H1 (cell line): Measurements from ENCODE around the gene GRID2. TPM values are rescaled to one million over a fixed set of nuclear protein-coding genes. Genes with fewer than 3 reads are reported as not detected.

Experiments
- CTCF ChIA-PET: fragments of 300-600 bp; sonication (Branson Sonifier 250); formaldehyde crosslinking; loops from one replicate; lab custom pipeline; 2021; ENCODE audit not compliant: partially characterized antibody; lab: Charles Lee
- POLR2A ChIA-PET: fragments of 300-600 bp; sonication (Branson Sonifier 250); formaldehyde crosslinking; loops from one replicate; lab custom pipeline; 2021; ENCODE audit warnings: inconsistent platforms; ENCODE audit not compliant: partially characterized antibody; lab: Charles Lee
- DNase-seq, 2 experiments: peaks; one replicate each; pipeline versions ENCODE4 v3.0.0 to v3.0.0-alpha.2; 2010 to 2022; ENCODE audit warnings: low spot score in 2 of 2, low read depth in 1 of 2, mixed read lengths in 1 of 2
- FAIRE-seq: peaks from 2 replicates; lab custom pipeline; 2011; peaks lifted over from hg19 to GRCh38; lab: Jason Lieb, UNC
- H2AFZ ChIP-seq: 2 replicates; pipeline ENCODE4 v1.8.1; 2012; ENCODE audit warnings: low read length, inconsistent platforms
- H2AK5ac ChIP-seq: 2 replicates; pipeline ENCODE4 v1.6.1; 2013; ENCODE audit warnings: low read depth, low read length
- H2BK120ac ChIP-seq: replicated peaks from 2 replicates; pipeline ENCODE3; 2013; ENCODE audit warnings: low read depth, low read length, inconsistent platforms
- H2BK12ac ChIP-seq: 2 replicates; pipeline ENCODE4 v1.6.1; 2013; ENCODE audit warnings: low read depth, low read length
- H2BK15ac ChIP-seq: 2 replicates; pipeline ENCODE4 v1.6.1; 2013; ENCODE audit warnings: low read length
- H2BK20ac ChIP-seq: 2 replicates; pipeline ENCODE4 v1.6.1; 2013; ENCODE audit warnings: low read length
- H2BK5ac ChIP-seq: 2 replicates; pipeline ENCODE4 v1.6.1; 2013; ENCODE audit warnings: low read depth, low read length
- H3K14ac ChIP-seq: 2 replicates; pipeline ENCODE4 v1.6.1; 2013; ENCODE audit warnings: inconsistent platforms; ENCODE audit not compliant: insufficient read length
- H3K18ac ChIP-seq: 2 replicates; pipeline ENCODE4 v1.6.1; 2013; ENCODE audit warnings: low read length; ENCODE audit errors: extremely low read depth
- H3K23ac ChIP-seq: 2 replicates; pipeline ENCODE4 v1.6.1; 2013; ENCODE audit warnings: inconsistent platforms; ENCODE audit not compliant: insufficient read length
- H3K23me2 ChIP-seq: 2 replicates; pipeline ENCODE4 v1.6.1; 2013; ENCODE audit warnings: low read depth, low read length
- H3K27ac ChIP-seq: 2 replicates; pipeline ENCODE4 v1.6.1; 2011; ENCODE audit warnings: low read depth, low read length, inconsistent platforms
- H3K27me3 ChIP-seq, 4 experiments: replicated peaks in 1 of 4; 1 replicate in 1 of 4; 2 replicates in 3 of 4; pipeline versions ENCODE4 v1.6.1 to v1.8.1; 2011 to 2013; ENCODE audit warnings: low read length in 3 of 4, mild to moderate bottlenecking in 3 of 4, inconsistent platforms in 2 of 4, mixed read lengths in 2 of 4, moderate library complexity in 1 of 4; ENCODE audit not compliant: control insufficient read depth in 3 of 4, insufficient read depth in 3 of 4; ENCODE audit errors: extremely low read depth in 1 of 4
- H3K36me3 ChIP-seq, 4 experiments: 2 replicates each; pipeline versions ENCODE4 v1.6.1 to v1.8.1; 2011 to 2013; ENCODE audit warnings: mild to moderate bottlenecking in 4 of 4, low read length in 3 of 4, moderate library complexity in 2 of 4, control low read depth in 1 of 4, inconsistent platforms in 1 of 4; ENCODE audit not compliant: insufficient read depth in 4 of 4, control insufficient read depth in 2 of 4
- H3K4ac ChIP-seq: replicated peaks from 2 replicates; pipeline ENCODE3; 2013; ENCODE audit warnings: low read length, low read depth, mixed read lengths, inconsistent platforms; ENCODE audit not compliant: insufficient read length
- H3K4me1 ChIP-seq, 4 experiments: replicated peaks in 1 of 4; 1 replicate in 1 of 4; 2 replicates in 3 of 4; pipeline versions ENCODE4 v1.6.1 to v1.8.1; 2011 to 2013; ENCODE audit warnings: low read length in 3 of 4, inconsistent platforms in 2 of 4, mixed read lengths in 1 of 4; ENCODE audit not compliant: insufficient read depth in 4 of 4, control insufficient read depth in 3 of 4
- H3K4me2 ChIP-seq, 2 experiments: 2 replicates each; pipeline versions ENCODE4 v1.6.1 to v1.8.1; 2011 to 2013; ENCODE audit warnings: low read depth in 2 of 2, low read length in 2 of 2, control low read depth in 1 of 2, inconsistent platforms in 1 of 2, mild to moderate bottlenecking in 1 of 2; ENCODE audit not compliant: insufficient read depth in 1 of 2
- H3K4me3 ChIP-seq, 4 experiments: fragments of 200-600, 300-600 bp in 1 of 4; sonication (generic), shearing (Covaris generic), sonication (Bioruptor Twin) in 1 of 4; 2 replicates each; pipeline versions ENCODE4 v1.5.1 to v1.8.1; 2011 to 2016; ENCODE audit warnings: low read length in 4 of 4, low read depth in 3 of 4, control low read depth in 2 of 4, inconsistent platforms in 2 of 4, mild to moderate bottlenecking in 2 of 4, mixed read lengths in 1 of 4, moderate library complexity in 1 of 4; ENCODE audit not compliant: insufficient read depth in 2 of 4; ENCODE audit errors: extremely low read depth in 1 of 4
- H3K56ac ChIP-seq: replicated peaks from 2 replicates; pipeline ENCODE3; 2013; ENCODE audit warnings: low read depth, mild to moderate bottlenecking, mixed read lengths, low read length, inconsistent platforms; ENCODE audit not compliant: insufficient read length
- H3K79me1 ChIP-seq: 2 replicates; pipeline ENCODE4 v1.6.1; 2013; ENCODE audit warnings: low read depth, low read length, control low read depth
- H3K79me2 ChIP-seq, 2 experiments: 2 replicates each; pipeline versions ENCODE4 v1.6.1 to v1.8.1; 2012 to 2013; ENCODE audit warnings: low read length in 2 of 2, mild to moderate bottlenecking in 2 of 2, inconsistent platforms in 1 of 2; ENCODE audit not compliant: insufficient read depth in 2 of 2, control insufficient read depth in 1 of 2
- H3K9ac ChIP-seq, 4 experiments: replicated peaks in 1 of 4; 1 replicate in 1 of 4; 2 replicates in 3 of 4; pipeline versions ENCODE4 v1.6.1 to v1.8.1; 2011 to 2013; ENCODE audit warnings: low read depth in 3 of 4, low read length in 3 of 4, control low read depth in 2 of 4, mild to moderate bottlenecking in 2 of 4, moderate library complexity in 2 of 4, inconsistent platforms in 1 of 4; ENCODE audit errors: extremely low read depth in 1 of 4
- H3K9me3 ChIP-seq, 2 experiments: 2 replicates each; pipeline versions ENCODE4 v1.6.1 to v1.8.1; 2012 to 2013; ENCODE audit warnings: mild to moderate bottlenecking in 2 of 2, moderate library complexity in 2 of 2, control low read depth in 1 of 2, inconsistent platforms in 1 of 2, low read depth in 1 of 2, low read length in 1 of 2, mixed read lengths in 1 of 2; ENCODE audit not compliant: insufficient read depth in 2 of 2
- H4K20me1 ChIP-seq, 2 experiments: replicated peaks in 1 of 2; 2 replicates each; pipeline versions ENCODE3 to v1.8.1; 2011 to 2013; ENCODE audit warnings: inconsistent platforms in 2 of 2, low read length in 2 of 2, mild to moderate bottlenecking in 1 of 2; ENCODE audit not compliant: insufficient read depth in 2 of 2, control insufficient read depth in 1 of 2
- H4K5ac ChIP-seq: 2 replicates; pipeline ENCODE4 v1.6.1; 2013; ENCODE audit warnings: low read length, low read depth, mixed read lengths, inconsistent platforms; ENCODE audit not compliant: insufficient read length
- H4K8ac ChIP-seq: 2 replicates; pipeline ENCODE4 v1.8.0; 2013; ENCODE audit warnings: mild to moderate bottlenecking, moderate library complexity, low read length, inconsistent platforms; ENCODE audit not compliant: insufficient read depth; ENCODE audit errors: extremely low read depth
- H4K91ac ChIP-seq: replicated peaks from 2 replicates; pipeline ENCODE3; 2013; ENCODE audit warnings: low read length, mixed read lengths, inconsistent platforms; ENCODE audit not compliant: insufficient read length
- ATF3 ChIP-seq: IDR thresholded peaks from 2 replicates; pipeline ENCODE4 v1.6.1; 2011; ENCODE audit warnings: low read depth, mild to moderate bottlenecking, low read length; ENCODE audit not compliant: insufficient read depth
- CHD1 ChIP-seq: IDR thresholded peaks from 2 replicates; pipeline ENCODE4 v1.6.1; 2012; ENCODE audit warnings: low read depth, low read length, improper control_type of control experiment
- FOSL1 ChIP-seq: IDR thresholded peaks from 2 replicates; pipeline ENCODE4 v1.6.1; 2011; ENCODE audit warnings: mild to moderate bottlenecking, low read depth, low read length, moderate library complexity; ENCODE audit not compliant: insufficient read depth
- GTF2F1 ChIP-seq: IDR thresholded peaks from 2 replicates; pipeline ENCODE4 v1.6.1; 2012; ENCODE audit warnings: low read depth, low read length, improper control_type of control experiment, borderline replicate concordance
- HDAC6 ChIP-seq: IDR thresholded peaks from one replicate; pipeline ENCODE4 v1.7.1; 2012; ENCODE audit warnings: low read depth, mild to moderate bottlenecking, inconsistent platforms, low read length, moderate library complexity
- MAFK ChIP-seq: IDR thresholded peaks from 2 replicates; pipeline ENCODE4 v1.6.1; 2012; ENCODE audit warnings: low read depth, mild to moderate bottlenecking, improper control_type of control experiment, low read length
- POU5F1 ChIP-seq: IDR thresholded peaks from 2 replicates; pipeline ENCODE4 v1.6.1; 2011; ENCODE audit warnings: low read depth, mild to moderate bottlenecking, low read length, moderate library complexity
- RNF2 ChIP-seq: fragments of 200-900, 300-1000 bp; sonication (generic); IDR thresholded peaks from 2 replicates; pipeline ENCODE4 v1.7.1; 2016; ENCODE audit warnings: borderline replicate concordance, low read depth, mild to moderate bottlenecking, antibody characterized with exemption, low read length; ENCODE audit not compliant: poor library complexity, severe bottlenecking; ENCODE audit errors: missing control alignments
- SAP30 ChIP-seq: fragments of 300-600 bp; sonication (generic); IDR thresholded peaks from 2 replicates; pipeline ENCODE4 v1.7.1; 2012; ENCODE audit warnings: low read length, moderate library complexity, mild to moderate bottlenecking, inconsistent platforms; ENCODE audit not compliant: insufficient read depth, insufficient replicate concordance
- SIX5 ChIP-seq: IDR thresholded peaks from 2 replicates; pipeline ENCODE4 v1.6.1; 2011; ENCODE audit warnings: mild to moderate bottlenecking, low read depth, low read length
- SP1 ChIP-seq: IDR thresholded peaks from 2 replicates; pipeline ENCODE4 v1.6.1; 2011; ENCODE audit warnings: low read depth, low read length
- SP4 ChIP-seq: IDR thresholded peaks from 2 replicates; pipeline ENCODE4 v1.6.1; 2012; ENCODE audit warnings: low read length, inconsistent platforms
- TBP ChIP-seq: IDR thresholded peaks from 2 replicates; pipeline ENCODE4 v1.6.1; 2011; ENCODE audit warnings: low read depth, low read length, improper control_type of control experiment
- ZNF274 ChIP-seq: IDR thresholded peaks from 2 replicates; pipeline ENCODE4 v1.7.0; 2012; ENCODE audit warnings: low read length, borderline replicate concordance; ENCODE audit errors: extremely low read depth
- WGBS, 2 experiments: shearing (Covaris generic) in 1 of 2; methylation state at CpG; one replicate each; pipeline versions ENCODE4 v1.1.6 to v1.1.7; 2013 to 2015; ENCODE audit warnings: low lambda C conversion rate in 2 of 2, mixed read lengths in 2 of 2, inconsistent platforms in 1 of 2, low coverage in 1 of 2, missing lambda C conversion rate in 1 of 2; ENCODE audit not compliant: insufficient replicate concordance in 2 of 2, insufficient coverage in 1 of 2, insufficient read length in 1 of 2; ENCODE audit errors: extremely low coverage in 1 of 2, missing lambda C conversion rate in 1 of 2; 5-methylcytosine and 5-hydroxymethylcytosine counted together
- polyA plus RNA-seq, 7 experiments: library from polyadenylated mRNA; depleted of rRNA in 3 of 7; stranded (reverse) in 5 of 7; unstranded in 2 of 7; fragments of >200 nt in 5 of 7; fragments of 200-250 nt in 2 of 7; gene quantifications; 1 replicate in 5 of 7; 2 replicates in 1 of 7; 4 replicates in 1 of 7; pipeline versions ENCODE4 v1.2.1 to v1.2.3, GENCODE V29; 2011 to 2013; ENCODE audit warnings: missing spikeins in 2 of 7, mixed read lengths in 2 of 7
- total RNA-seq: library from RNA; stranded (reverse); fragmentation: NEBNext Ultra II Directional; extraction: Animal tissue kit (Norgen Biotek cat#: 25700); gene quantifications from 2 replicates; pipeline ENCODE4 v1.2.1, GENCODE V29; 2021

GRID2 gene
- total and polyA plus RNA-seq, 2 of the 8 experiments (the other 6 are each of a cell fraction or from before 2014, with no cell fraction given), result 31.1 to 81.9 TPM

DNA sequence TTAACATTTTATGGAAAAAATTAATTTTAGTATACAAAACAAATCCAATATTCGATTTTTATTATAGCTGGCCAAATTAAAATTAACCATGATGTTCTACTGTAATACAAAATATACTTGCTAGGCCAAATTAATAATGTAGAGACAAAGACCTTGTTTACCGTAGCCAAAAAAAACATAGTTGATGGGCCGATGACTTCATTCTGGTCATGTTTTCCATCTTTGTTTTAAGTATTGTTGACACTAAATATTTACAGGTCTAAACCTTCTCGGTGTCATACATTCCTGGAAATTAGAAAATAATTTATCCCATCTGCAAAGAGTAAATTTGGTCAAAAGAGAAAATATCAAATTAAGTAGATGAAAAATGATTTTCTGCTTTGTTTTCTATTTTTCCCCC is 698.5 kb downstream of the GRID2 start:
- H4K91ac ChIP-seq, result no peak overlapping the region
- H2AK5ac ChIP-seq, result no peak overlapping the region
- H3K4me3 ChIP-seq, result no peak overlapping the region
- no peak overlapping the region for H4K8ac ChIP-seq
- WGBS, 2 experiments, result 93% methylated on average over 4 of the region's 4 CpGs; no CpG with 5 or more reads in 1 of the 2 experiments
- no peak overlapping the region for H2BK12ac ChIP-seq
- no peaks in the 10 kb centered on the region for H3K9me3 ChIP-seq
- H3K18ac ChIP-seq, result no peak overlapping the region
- no peaks in the 10 kb centered on the region for H3K4me1 ChIP-seq
- H3K4me2 ChIP-seq, result no peak overlapping the region
- POLR2A ChIA-PET, result interaction anchor here (0.8 kb wide), 1 partner anchor 8 kb away, joined by 3 read pairs; no protein-coding TSS in a partner anchor
- H2BK5ac ChIP-seq, result no peak overlapping the region
- no peak for FAIRE-seq
- H2AFZ ChIP-seq, result no peak overlapping the region
- no peak overlapping the region for H3K23ac ChIP-seq
- H2BK15ac ChIP-seq, result no peak overlapping the region
- no peak overlapping the region for H3K27ac ChIP-seq
- no peaks in the 10 kb centered on the region for H3K23me2 ChIP-seq
- no peak overlapping the region for H3K4ac ChIP-seq
- no peak overlapping the region for H4K5ac ChIP-seq
- no peaks in the 10 kb centered on the region for H4K20me1 ChIP-seq
- H3K56ac ChIP-seq, result no peak overlapping the region
- no peaks in the 10 kb centered on the region for H3K79me1 ChIP-seq
- H2BK120ac ChIP-seq, result no peak overlapping the region
- H3K9ac ChIP-seq, result no peak overlapping the region
- H2BK20ac ChIP-seq, result no peak overlapping the region
- no peaks in the 10 kb centered on the region for H3K79me2 ChIP-seq
- no peak for DNase-seq
- H3K27me3 ChIP-seq, result no peaks in the 10 kb centered on the region
- no peak overlapping the region for H3K14ac ChIP-seq
- CTCF ChIA-PET, result no interaction called here
- no peaks in the 10 kb centered on the region for H3K36me3 ChIP-seq
- TF ChIP-seq SAP30 (no peak), ATF3 (no peak), SIX5 (no peak), SP4 (no peak), HDAC6 (no peak), FOSL1 (no peak), RNF2 (no peak), GTF2F1 (no peak), POU5F1 (no peak), TBP (no peak), SP1 (no peak), ZNF274 (no peak), MAFK (no peak), CHD1 (no peak)
